ENCODE data around the gene CTTN.
"Not testable (repeated sequence)": the region's sequence is repeated elsewhere in the genome, so short reads cannot be mapped to it uniquely, and the experiment has no call there.

Gene CTTN

GRCh38 chr11:70454197-70454767 lies 56.0 kb downstream of the CTTN start:
- DNase-seq (ENCODE audit: low read depth in 2 of 2) = no peak

- not testable (repeated sequence) for DNase-seq (ENCODE audit: low read depth in 2 of 2)
Measured at GRCh38 chr11:70454811-70455210, 56.5 kb downstream of the CTTN start.

GRCh38 chr11:70455354-70455753 lies 57.0 kb downstream of the CTTN start:
- no peak for DNase-seq (ENCODE audit: low read depth in 2 of 2)

- no peak for DNase-seq (ENCODE audit: low read depth in 2 of 2)
Measured at GRCh38 chr11:70456921-70457532, 58.7 kb downstream of the CTTN start.

- DNase-seq (ENCODE audit: low read depth in 2 of 2) = no peak
Measured at GRCh38 chr11:70458736-70459135, 60.4 kb downstream of the CTTN start.

GRCh38 chr11:70460111-70460510 lies 61.8 kb downstream of the CTTN start:
- DNase-seq (ENCODE audit: low read depth in 2 of 2) = no peak

- DNase-seq (ENCODE audit: low read depth in 2 of 2) = no peak
Measured at GRCh38 chr11:70460964-70461363, 62.6 kb downstream of the CTTN start.

- no peak for DNase-seq (ENCODE audit: low read depth in 2 of 2)
Measured at GRCh38 chr11:70462818-70463477, 64.6 kb downstream of the CTTN start.

- DNase-seq (ENCODE audit: low read depth in 2 of 2) = no peak
Measured at GRCh38 chr11:70463478-70464255, 65.3 kb downstream of the CTTN start.

- no peak for DNase-seq (ENCODE audit: low read depth in 2 of 2)
Measured at GRCh38 chr11:70464509-70465361, 66.4 kb downstream of the CTTN start.

GRCh38 chr11:70466154-70466553 lies 67.8 kb downstream of the CTTN start:
- no peak for DNase-seq (ENCODE audit: low read depth in 2 of 2)

GRCh38 chr11:70466596-70466995 lies 68.3 kb downstream of the CTTN start:
- DNase-seq (ENCODE audit: low read depth in 2 of 2) = no peak

GRCh38 chr11:70467201-70468085 lies 69.1 kb downstream of the CTTN start:
- no peak for DNase-seq (ENCODE audit: low read depth in 2 of 2)

- no peak for DNase-seq (ENCODE audit: low read depth in 2 of 2)
Measured at GRCh38 chr11:70468256-70469195, 70.2 kb downstream of the CTTN start.

GRCh38 chr11:70470127-70470526 lies 71.8 kb downstream of the CTTN start:
- no peak for DNase-seq (ENCODE audit: low read depth in 2 of 2)

- DNase-seq (ENCODE audit: low read depth in 2 of 2) = no peak
Measured at GRCh38 chr11:70471254-70471653, 72.9 kb downstream of the CTTN start.

- no peak for DNase-seq (ENCODE audit: low read depth in 2 of 2)
Measured at GRCh38 chr11:70472240-70472639, 73.9 kb downstream of the CTTN start.

- no peak for DNase-seq (ENCODE audit: low read depth in 2 of 2)
Measured at GRCh38 chr11:70473186-70473872, 75.0 kb downstream of the CTTN start.

Data from stimulated activated CD8-positive, alpha-beta memory T cell treated with anti-CD3 and anti-CD28 coated beads, Interleukin-15, amount 100 ng/mL, for 4 hours (primary cell).